H9 (cell line): ENCODE data around the gene ITGB3. TPM values are rescaled to one million over a fixed set of nuclear protein-coding genes. Genes with fewer than 3 reads are reported as not detected.

ENCODE experiments used
- DNase-seq: peaks from one replicate; pipeline ENCODE4 v3.0.0-alpha.2; 2017
- H2AFZ ChIP-seq: one replicate; pipeline ENCODE4 v1.6.1; 2013; ENCODE audit warnings: mild to moderate bottlenecking, low read length, control low read depth, moderate library complexity
- H2AK5ac ChIP-seq: 2 replicates; pipeline ENCODE4 v1.6.1; 2013; ENCODE audit warnings: low read length, control low read depth, mixed read lengths; ENCODE audit not compliant: insufficient read length
- H2BK120ac ChIP-seq: one replicate; pipeline ENCODE4 v1.6.1; 2013; ENCODE audit warnings: low read depth, mild to moderate bottlenecking, low read length, control low read depth, inconsistent platforms; ENCODE audit not compliant: poor library complexity, severe bottlenecking
- H2BK12ac ChIP-seq: 2 replicates; pipeline ENCODE4 v1.6.1; 2013; ENCODE audit warnings: low read length, control low read depth, mixed read lengths, low read depth; ENCODE audit not compliant: insufficient read length
- H2BK15ac ChIP-seq: 2 replicates; pipeline ENCODE4 v1.6.1; 2013; ENCODE audit warnings: low read depth, low read length, control low read depth
- H2BK20ac ChIP-seq: one replicate; pipeline ENCODE4 v1.6.1; 2013; ENCODE audit warnings: low read depth, mild to moderate bottlenecking, low read length, control low read depth, inconsistent platforms; ENCODE audit not compliant: poor library complexity, severe bottlenecking
- H2BK5ac ChIP-seq: 2 replicates; pipeline ENCODE4 v1.6.1; 2013; ENCODE audit warnings: low read length, control low read depth, mixed read lengths; ENCODE audit not compliant: insufficient read length
- H3K14ac ChIP-seq: 2 replicates; pipeline ENCODE4 v1.6.1; 2013; ENCODE audit warnings: low read length, control low read depth; ENCODE audit not compliant: insufficient read depth
- H3K18ac ChIP-seq: 2 replicates; pipeline ENCODE4 v1.6.1; 2013; ENCODE audit warnings: low read depth, mild to moderate bottlenecking, mixed read lengths, low read length, control low read depth; ENCODE audit not compliant: insufficient read length
- H3K23ac ChIP-seq: 2 replicates; pipeline ENCODE4 v1.6.1; 2013; ENCODE audit warnings: low read length, control low read depth, mixed read lengths, low read depth; ENCODE audit not compliant: insufficient read length
- H3K23me2 ChIP-seq: 2 replicates; pipeline ENCODE4 v1.6.1; 2013; ENCODE audit warnings: low read depth, mild to moderate bottlenecking, mixed read lengths, low read length, control low read depth; ENCODE audit not compliant: insufficient read length, poor library complexity, severe bottlenecking
- H3K27ac ChIP-seq: 2 replicates; pipeline ENCODE4 v1.5.1; 2013; ENCODE audit warnings: low read length, control low read depth, mixed read lengths, low read depth; ENCODE audit not compliant: insufficient read length
- H3K27me3 ChIP-seq: 2 replicates; pipeline ENCODE4 v1.6.1; 2013; ENCODE audit warnings: low read length, control low read depth, inconsistent platforms; ENCODE audit not compliant: insufficient read depth
- H3K4ac ChIP-seq: 2 replicates; pipeline ENCODE4 v1.6.1; 2013; ENCODE audit warnings: low read depth, mild to moderate bottlenecking, control low read depth, inconsistent platforms, low read length, moderate library complexity
- H3K4me1 ChIP-seq: 2 replicates; pipeline ENCODE4 v1.6.1; 2013; ENCODE audit warnings: low read length, control low read depth, inconsistent platforms; ENCODE audit not compliant: insufficient read depth
- H3K4me2 ChIP-seq: 2 replicates; pipeline ENCODE4 v1.6.1; 2013; ENCODE audit warnings: low read length, control low read depth, mixed read lengths; ENCODE audit not compliant: insufficient read length, insufficient read depth
- H3K56ac ChIP-seq: 2 replicates; pipeline ENCODE4 v1.6.1; 2013; ENCODE audit warnings: low read depth, mild to moderate bottlenecking, mixed read lengths, low read length, control low read depth; ENCODE audit not compliant: insufficient read length
- H3K79me1 ChIP-seq: 2 replicates; pipeline ENCODE4 v1.6.1; 2013; ENCODE audit warnings: low read depth, mild to moderate bottlenecking, moderate library complexity, low read length, control low read depth, inconsistent platforms; ENCODE audit not compliant: insufficient read depth, poor library complexity, severe bottlenecking
- H3K79me2 ChIP-seq: 2 replicates; pipeline ENCODE4 v1.6.1; 2013; ENCODE audit warnings: low read length, control low read depth, inconsistent platforms; ENCODE audit not compliant: insufficient read depth
- H3K9ac ChIP-seq: 2 replicates; pipeline ENCODE4 v1.6.1; 2013; ENCODE audit warnings: low read length, control low read depth, mixed read lengths; ENCODE audit not compliant: insufficient read length; ENCODE audit errors: extremely low read depth
- H3K9me3 ChIP-seq: one replicate; pipeline ENCODE4 v1.6.1; 2013; ENCODE audit warnings: low read depth, low read length, inconsistent platforms; ENCODE audit not compliant: control insufficient read depth
- H3T11ph ChIP-seq: one replicate; pipeline ENCODE4 v1.6.1; 2013; ENCODE audit warnings: mild to moderate bottlenecking, low read length, control low read depth, inconsistent platforms
- H4K20me1 ChIP-seq: one replicate; pipeline ENCODE4 v1.6.1; 2013; ENCODE audit not compliant: control insufficient read depth, insufficient read length, insufficient read depth
- H4K5ac ChIP-seq: 2 replicates; pipeline ENCODE4 v1.6.1; 2013; ENCODE audit warnings: low read depth, mild to moderate bottlenecking, mixed read lengths, low read length, control low read depth; ENCODE audit not compliant: insufficient read length
- H4K8ac ChIP-seq: replicated peaks from 2 replicates; pipeline ENCODE4 v1.6.1; 2013; ENCODE audit warnings: low read length, control low read depth, mixed read lengths, low read depth; ENCODE audit not compliant: insufficient read length
- H4K91ac ChIP-seq: 2 replicates; pipeline ENCODE4 v1.6.1; 2013; ENCODE audit warnings: low read depth, mild to moderate bottlenecking, moderate library complexity, mixed read lengths, low read length, control low read depth; ENCODE audit not compliant: insufficient read length
- H3K27ac Mint-ChIP-seq, 3 experiments: 2 replicates in 2 of 3; 3 replicates in 1 of 3; pipeline ENCODE4 v1.8.0; 2020 to 2021; ENCODE audit warnings: mixed read lengths in 3 of 3, mild to moderate bottlenecking in 1 of 3, moderate library complexity in 1 of 3
- H3K27me3 Mint-ChIP-seq: 2 replicates; pipeline ENCODE4 v1.8.0; 2021; ENCODE audit warnings: low read depth, mild to moderate bottlenecking, moderate library complexity, mixed read lengths
- H3K36me3 Mint-ChIP-seq, 3 experiments: 2 replicates in 2 of 3; 3 replicates in 1 of 3; pipeline ENCODE4 v1.8.0; 2020 to 2021; ENCODE audit warnings: low read depth in 3 of 3, mixed read lengths in 3 of 3; ENCODE audit not compliant: insufficient read depth in 1 of 3
- H3K4me1 Mint-ChIP-seq, 2 experiments: 2 replicates each; pipeline ENCODE4 v1.8.0; 2020; ENCODE audit warnings: mixed read lengths in 2 of 2
- H3K4me3 Mint-ChIP-seq, 2 experiments: 2 replicates in 1 of 2; 3 replicates in 1 of 2; pipeline ENCODE4 v1.8.0; 2020 to 2021; ENCODE audit warnings: mild to moderate bottlenecking in 2 of 2, mixed read lengths in 2 of 2, moderate library complexity in 1 of 2
- H3K9me3 Mint-ChIP-seq, 2 experiments: 2 replicates in 1 of 2; 3 replicates in 1 of 2; pipeline ENCODE4 v1.8.0; 2020; ENCODE audit warnings: mild to moderate bottlenecking in 2 of 2, mixed read lengths in 2 of 2, moderate library complexity in 1 of 2
- WGBS: extraction: QIAGEN DNeasy Blood & Tissue Kit; methylation state at CpG from one replicate; pipeline ENCODE4 v1.1.7; 2013; ENCODE audit warnings: missing lambda C conversion rate, low lambda C conversion rate, mixed read lengths; ENCODE audit not compliant: insufficient read length; ENCODE audit errors: extremely low coverage; 5-methylcytosine and 5-hydroxymethylcytosine counted together
- total RNA-seq: library from RNA; stranded (reverse); gene quantifications from 2 replicates; pipeline ENCODE4 v1.2.1, GENCODE V29; 2021
- TF ChIP-seq, protein P1 (sequence below): fragments of 200-600 bp; sonication (generic); conservative IDR thresholded peaks from 3 replicates; pipeline ENCODE4 v1.8.0; 2021; ENCODE audit warnings: antibody characterized with exemption, mild to moderate bottlenecking

ITGB3 gene
- total RNA-seq, 1 experiment from 2014 or later: not detected

DNA sequence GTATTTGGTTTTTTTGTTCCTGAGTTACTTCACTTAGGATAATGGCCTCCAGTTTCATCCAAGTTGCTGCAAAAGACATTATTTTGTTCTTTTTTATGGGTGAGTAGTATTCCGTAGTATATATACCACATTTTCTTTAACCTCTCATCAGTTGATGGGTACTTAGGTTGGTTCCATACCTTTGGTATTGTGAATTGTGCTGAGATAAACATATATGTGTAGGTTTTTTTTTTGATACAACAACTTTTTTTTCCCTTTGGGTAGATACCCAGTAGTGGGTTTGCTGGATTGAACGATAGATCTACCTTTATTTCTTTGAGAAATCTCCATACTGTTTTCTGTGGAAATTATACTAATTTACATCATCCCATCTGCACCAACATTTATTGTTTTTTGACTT, 76.9 kb downstream of the ITGB3 start:
- Histone ChIP-seq H3K27me3 (no peaks in the 10 kb centered on the region), H3K18ac (no peak overlapping the region), H3T11ph (no peak overlapping the region), H2BK5ac (no peak overlapping the region), H2BK12ac (no peak overlapping the region), H3K79me2 (no peaks in the 10 kb centered on the region), H3K27ac (no peak overlapping the region), H4K20me1 (no peaks in the 10 kb centered on the region), H3K4me2 (no peak overlapping the region), H2BK20ac (no peak overlapping the region), H3K9me3 (no peaks in the 10 kb centered on the region), H3K14ac (no peak overlapping the region), H3K56ac (no peak overlapping the region), H3K4me1 (no peaks in the 10 kb centered on the region), H4K5ac (no peak overlapping the region), H4K8ac (no peak overlapping the region), H2AK5ac (no peak overlapping the region), H4K91ac (no peak overlapping the region), H3K4ac (no peak overlapping the region), H3K9ac (no peak overlapping the region), H3K23me2 (no peaks in the 10 kb centered on the region), H2BK120ac (no peak overlapping the region), H2BK15ac (no peak overlapping the region), H2AFZ (no peak overlapping the region), H3K23ac (no peak overlapping the region), H3K79me1 (no peaks in the 10 kb centered on the region)
- Mint-ChIP-seq H3K36me3 (peaks cover 0 to 13% (median 0%) of the 10 kb centered on the region in 3 experiments; a peak in 2 of 7 replicates), H3K4me1 (peaks cover 0 to 6% of the 10 kb centered on the region in 2 experiments; a peak in 2 of 4 replicates), H3K27me3 (peaks cover under 1% of the 10 kb centered on the region), H3K9me3 (no peaks in the 10 kb centered on the region; a peak in 1 of 5 replicates), H3K27ac (no peak overlapping the region), H3K4me3 (no peak overlapping the region)
- no CpG with 5 or more reads among the region's 2 CpGs for WGBS
- no peak for DNase-seq
- TF ChIP-seq, protein P1, sequence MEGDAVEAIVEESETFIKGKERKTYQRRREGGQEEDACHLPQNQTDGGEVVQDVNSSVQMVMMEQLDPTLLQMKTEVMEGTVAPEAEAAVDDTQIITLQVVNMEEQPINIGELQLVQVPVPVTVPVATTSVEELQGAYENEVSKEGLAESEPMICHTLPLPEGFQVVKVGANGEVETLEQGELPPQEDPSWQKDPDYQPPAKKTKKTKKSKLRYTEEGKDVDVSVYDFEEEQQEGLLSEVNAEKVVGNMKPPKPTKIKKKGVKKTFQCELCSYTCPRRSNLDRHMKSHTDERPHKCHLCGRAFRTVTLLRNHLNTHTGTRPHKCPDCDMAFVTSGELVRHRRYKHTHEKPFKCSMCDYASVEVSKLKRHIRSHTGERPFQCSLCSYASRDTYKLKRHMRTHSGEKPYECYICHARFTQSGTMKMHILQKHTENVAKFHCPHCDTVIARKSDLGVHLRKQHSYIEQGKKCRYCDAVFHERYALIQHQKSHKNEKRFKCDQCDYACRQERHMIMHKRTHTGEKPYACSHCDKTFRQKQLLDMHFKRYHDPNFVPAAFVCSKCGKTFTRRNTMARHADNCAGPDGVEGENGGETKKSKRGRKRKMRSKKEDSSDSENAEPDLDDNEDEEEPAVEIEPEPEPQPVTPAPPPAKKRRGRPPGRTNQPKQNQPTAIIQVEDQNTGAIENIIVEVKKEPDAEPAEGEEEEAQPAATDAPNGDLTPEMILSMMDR: no peak
